ENCODE measurements around the gene HOXB7. TPM values are rescaled to one million over a fixed set of nuclear protein-coding genes. Genes with fewer than 3 reads are reported as not detected.

Gene HOXB7
- total and polyA plus RNA-seq, 3 experiments from 2014 or later, result 0.87 to 0.96 (median 0.89) TPM

- CTCF ChIA-PET, result interaction anchor here (0.7 to 3.9 kb wide), 15 partner anchors 26 to 566 kb away, joined by 3 to 43 read pairs (median 6); no protein-coding TSS in a partner anchor
- POLR2A ChIA-PET, result interaction anchor here (0.9 kb wide), 1 partner anchor 49 kb away, joined by 4 read pairs; no protein-coding TSS in a partner anchor
- peak in 1 of 5 donors; percentile 39 for DNase-seq
- Mint-ChIP-seq H3K4me3 (peak overlapping the region in 2 of 7 donors; percentile 66 to 84), H3K9me3 (no peaks in the 10 kb centered on the region), H3K27me3 (peaks cover 58 to 76% of the 10 kb centered on the region in 2 donors), H3K36me3 (no peaks in the 10 kb centered on the region), H3K4me1 (peaks cover 29 to 30% (median 29%) of the 10 kb centered on the region in 3 donors), H3K27ac (no peak overlapping the region)
- Histone ChIP-seq H3K27ac (ENCODE audit: low read depth, low read length) (no peak overlapping the region), H3K9me3 (ENCODE audit: low read length) (no peaks in the 10 kb centered on the region), H3K27me3 (ENCODE audit: insufficient read depth, low read length, poor library complexity, severe bottlenecking) (peaks cover 42% of the 10 kb centered on the region), H3K4me3 (ENCODE audit: low read length) (no peak overlapping the region), H3K4me1 (ENCODE audit: insufficient read depth, low read length) (peaks cover 24% of the 10 kb centered on the region), H3K36me3 (ENCODE audit: insufficient read depth, low read length) (no peaks in the 10 kb centered on the region)
Measured at GRCh38 chr17:48592057-48592514, 18.7 kb downstream of the HOXB7 start.

GRCh38 chr17:48591255-48592056 is 19.4 kb downstream of the HOXB7 start:
- Histone ChIP-seq H3K9me3 (ENCODE audit: low read length) (no peaks in the 10 kb centered on the region), H3K36me3 (ENCODE audit: insufficient read depth, low read length) (no peaks in the 10 kb centered on the region), H3K27me3 (ENCODE audit: insufficient read depth, low read length, poor library complexity, severe bottlenecking) (peaks cover 42% of the 10 kb centered on the region), H3K4me3 (ENCODE audit: low read length) (no peak overlapping the region), H3K4me1 (ENCODE audit: insufficient read depth, low read length) (peaks cover 21% of the 10 kb centered on the region), H3K27ac (ENCODE audit: low read depth, low read length) (no peak overlapping the region)
- Mint-ChIP-seq H3K36me3 (no peaks in the 10 kb centered on the region), H3K27me3 (peaks cover 56 to 75% of the 10 kb centered on the region in 2 donors), H3K9me3 (no peaks in the 10 kb centered on the region), H3K4me3 (peak overlapping the region in 2 of 7 donors; percentile 66 to 72), H3K4me1 (peaks cover 24 to 25% (median 24%) of the 10 kb centered on the region in 3 donors), H3K27ac (no peak overlapping the region)
- peak in 1 of 5 donors; percentile 8 for DNase-seq
- ChIA-PET CTCF (interaction anchor here (0.7 to 3.4 kb wide), 11 partner anchors 13 to 566 kb away, joined by 3 to 43 read pairs (median 5); no protein-coding TSS in a partner anchor), POLR2A (no interaction called here)

- Mint-ChIP-seq H3K36me3 (no peaks in the 10 kb centered on the region), H3K9me3 (no peaks in the 10 kb centered on the region), H3K4me3 (peak overlapping the region in 2 of 7 donors; percentile 64 to 72), H3K4me1 (peaks cover 27 to 28% (median 28%) of the 10 kb centered on the region in 3 donors), H3K27me3 (peaks cover 56 to 75% of the 10 kb centered on the region in 2 donors), H3K27ac (no peak overlapping the region)
- Histone ChIP-seq H3K36me3 (ENCODE audit: insufficient read depth, low read length) (no peaks in the 10 kb centered on the region), H3K4me3 (ENCODE audit: low read length) (no peak overlapping the region), H3K4me1 (ENCODE audit: insufficient read depth, low read length) (peaks cover 23% of the 10 kb centered on the region), H3K27me3 (ENCODE audit: insufficient read depth, low read length, poor library complexity, severe bottlenecking) (peaks cover 42% of the 10 kb centered on the region), H3K27ac (ENCODE audit: low read depth, low read length) (no peak overlapping the region), H3K9me3 (ENCODE audit: low read length) (no peaks in the 10 kb centered on the region)
- no peak for DNase-seq
- ChIA-PET POLR2A (no interaction called here), CTCF (interaction anchor here (1.0 to 2.4 kb wide), 6 partner anchors 12 to 257 kb away, joined by 3 to 6 read pairs (median 4); no protein-coding TSS in a partner anchor)
Measured at GRCh38 chr17:48590607-48591161, 20.1 kb downstream of the HOXB7 start.

DNA sequence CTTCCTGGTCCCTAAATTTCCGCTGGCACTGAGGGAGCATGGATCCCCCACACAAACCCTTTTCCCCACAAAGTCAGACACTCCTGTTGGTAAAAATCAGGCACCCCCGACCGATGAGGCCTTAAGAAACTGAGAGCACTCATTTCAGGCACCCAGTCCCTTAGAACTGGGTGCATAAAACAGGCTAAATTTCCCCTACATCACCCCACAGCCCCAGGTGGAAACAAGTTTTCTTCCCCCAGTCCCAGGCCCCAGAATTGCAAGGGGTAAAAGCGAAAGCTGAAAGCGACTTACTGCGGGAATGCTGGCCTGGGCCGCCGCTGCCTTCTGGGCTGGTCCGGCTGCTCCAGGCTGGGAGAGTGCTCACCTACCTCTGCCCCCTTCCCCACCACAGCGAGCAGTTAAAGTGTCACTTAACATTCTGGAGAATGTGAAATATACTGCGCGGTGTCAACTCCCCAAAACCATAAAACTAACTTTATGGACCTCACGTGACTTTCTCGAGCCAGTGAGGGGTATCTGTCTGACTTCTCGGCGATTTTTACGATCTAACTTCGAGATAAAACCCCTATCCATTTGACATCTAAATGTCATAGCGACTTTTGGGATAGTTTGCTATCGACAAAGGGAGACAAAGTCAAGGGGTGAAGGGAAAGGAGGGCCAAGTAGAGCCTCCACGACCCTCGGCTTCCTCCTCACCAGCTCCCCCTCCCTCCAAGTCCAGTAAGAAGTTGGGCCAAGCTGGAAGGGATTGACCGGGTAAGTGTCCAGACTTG is 20.8 kb downstream of the HOXB7 start, which contains the start of gene HOXB3:
HOXB3 (minus strand) TSS at position 411 of the 776 bp plus-strand sequence. CDS start 37,767 bp downstream, outside the sequence.
- H3K27ac ChIP-seq (ENCODE audit: low read depth, low read length), result no peak within 1 kb of the TSS
- no peak within 1 kb of the TSS for H3K4me3 ChIP-seq (ENCODE audit: low read length)
- H3K9me3 ChIP-seq (ENCODE audit: low read length), result no peaks in the 10 kb centered on the region
- no peak for DNase-seq
- peaks cover 36% of the 10 kb centered on the region for H3K27me3 ChIP-seq (ENCODE audit: insufficient read depth, low read length, poor library complexity, severe bottlenecking)
- H3K36me3 Mint-ChIP-seq, result peaks cover 0 to 3% (median 0%) of the 10 kb centered on the region in 3 donors
- peaks cover 56 to 73% of the 10 kb centered on the region in 2 donors for H3K27me3 Mint-ChIP-seq
- H3K36me3 ChIP-seq (ENCODE audit: insufficient read depth, low read length), result no peaks in the 10 kb centered on the region
- CTCF ChIA-PET, result interaction anchor here (1.0 to 1.8 kb wide), 7 partner anchors 11 to 256 kb away, joined by 3 to 12 read pairs (median 4); no protein-coding TSS in a partner anchor
- H3K27ac Mint-ChIP-seq, result no peak within 1 kb of the TSS
- POLR2A ChIA-PET, result no interaction called here
- H3K9me3 Mint-ChIP-seq, result no peaks in the 10 kb centered on the region
- H3K4me1 ChIP-seq (ENCODE audit: insufficient read depth, low read length), result peaks cover 27% of the 10 kb centered on the region
- H3K4me1 Mint-ChIP-seq, result peaks cover 31 to 35% (median 33%) of the 10 kb centered on the region in 3 donors
- peak within 1 kb of the TSS in 2 of 7 donors; percentile 64 to 72 for H3K4me3 Mint-ChIP-seq

GRCh38 chr17:48589060-48589830 is 21.6 kb downstream of the HOXB7 start:
- peaks cover 33 to 40% (median 40%) of the 10 kb centered on the region in 3 donors for H3K4me1 Mint-ChIP-seq
- Histone ChIP-seq H3K4me3 (ENCODE audit: low read length) (no peak overlapping the region), H3K9me3 (ENCODE audit: low read length) (no peaks in the 10 kb centered on the region), H3K27me3 (ENCODE audit: insufficient read depth, low read length, poor library complexity, severe bottlenecking) (peaks cover 28% of the 10 kb centered on the region), H3K4me1 (ENCODE audit: insufficient read depth, low read length) (peaks cover 28% of the 10 kb centered on the region), H3K36me3 (ENCODE audit: insufficient read depth, low read length) (no peaks in the 10 kb centered on the region), H3K27ac (ENCODE audit: low read depth, low read length) (no peak overlapping the region)
- H3K36me3 Mint-ChIP-seq, result peaks cover 0 to 3% (median 0%) of the 10 kb centered on the region in 3 donors
- CTCF ChIA-PET, result interaction anchor here (0.9 to 1.5 kb wide), 3 partner anchors 97 to 254 kb away, joined by 3 to 12 read pairs (median 3); no protein-coding TSS in a partner anchor
- H3K4me3 Mint-ChIP-seq, result peak overlapping the region in 1 of 7 donors; percentile 39
- POLR2A ChIA-PET, result interaction anchor here (1.1 kb wide), 1 partner anchor 244 kb away, joined by 5 read pairs; no protein-coding TSS in a partner anchor
- no peak for DNase-seq
- H3K27ac Mint-ChIP-seq, result no peak overlapping the region
- peaks cover 55 to 72% of the 10 kb centered on the region in 2 donors for H3K27me3 Mint-ChIP-seq
- H3K9me3 Mint-ChIP-seq, result no peaks in the 10 kb centered on the region

- CTCF ChIA-PET, result interaction anchor here (0.9 to 1.6 kb wide), 4 partner anchors 24 to 253 kb away, joined by 3 to 12 read pairs (median 3); no protein-coding TSS in a partner anchor
- H3K4me3 ChIP-seq (ENCODE audit: low read length), result no peak overlapping the region
- peaks cover 30 to 36% (median 33%) of the 10 kb centered on the region in 3 donors for H3K4me1 Mint-ChIP-seq
- no peak overlapping the region for H3K27ac Mint-ChIP-seq
- peaks cover 0 to 3% (median 0%) of the 10 kb centered on the region in 3 donors for H3K36me3 Mint-ChIP-seq
- no peaks in the 10 kb centered on the region for H3K36me3 ChIP-seq (ENCODE audit: insufficient read depth, low read length)
- POLR2A ChIA-PET, result interaction anchor here (1.1 kb wide), 1 partner anchor 243 kb away, joined by 5 read pairs; no protein-coding TSS in a partner anchor
- H3K9me3 Mint-ChIP-seq, result no peaks in the 10 kb centered on the region
- H3K27me3 Mint-ChIP-seq, result peaks cover 53 to 72% of the 10 kb centered on the region in 2 donors
- H3K9me3 ChIP-seq (ENCODE audit: low read length), result no peaks in the 10 kb centered on the region
- H3K27ac ChIP-seq (ENCODE audit: low read depth, low read length), result no peak overlapping the region
- no peak for DNase-seq
- H3K27me3 ChIP-seq (ENCODE audit: insufficient read depth, low read length, poor library complexity, severe bottlenecking), result peaks cover 25% of the 10 kb centered on the region
- no peak overlapping the region for H3K4me3 Mint-ChIP-seq
- peaks cover 28% of the 10 kb centered on the region for H3K4me1 ChIP-seq (ENCODE audit: insufficient read depth, low read length)
Measured at GRCh38 chr17:48588528-48588927, 22.3 kb downstream of the HOXB7 start.
